HG03469 (cell line): Measurements from ENCODE around the gene MARCO.
"Not testable (repeated sequence)": the region's sequence is repeated elsewhere in the genome, so short reads cannot be mapped to it uniquely, and the experiment has no call there.

Experiments used
- ATAC-seq: cut with Tn5 transposase; IDR thresholded peaks from one replicate; pipeline ENCODE4 v1.9.1; 2021; ENCODE audit warnings: mild to moderate bottlenecking, moderate library complexity, moderate number of reproducible peaks; ENCODE audit not compliant: unreplicated experiment

MARCO gene

GRCh38 chr2:119028327-119029174, 86.6 kb downstream of the MARCO start:
- no peak for ATAC-seq

- no peak for ATAC-seq
Measured at GRCh38 chr2:119029297-119029696, 87.3 kb downstream of the MARCO start.

- not testable (repeated sequence) for ATAC-seq
Measured at GRCh38 chr2:119037922-119038321, 95.9 kb downstream of the MARCO start.

- no peak for ATAC-seq
Measured at GRCh38 chr2:119040730-119041129, 98.7 kb downstream of the MARCO start.
